ENCODE measurements around the gene ARID2.
A peak's percentile ranks its signal among the peaks of the same experiment; 100 is the strongest.

The ARID2 gene

DNA sequence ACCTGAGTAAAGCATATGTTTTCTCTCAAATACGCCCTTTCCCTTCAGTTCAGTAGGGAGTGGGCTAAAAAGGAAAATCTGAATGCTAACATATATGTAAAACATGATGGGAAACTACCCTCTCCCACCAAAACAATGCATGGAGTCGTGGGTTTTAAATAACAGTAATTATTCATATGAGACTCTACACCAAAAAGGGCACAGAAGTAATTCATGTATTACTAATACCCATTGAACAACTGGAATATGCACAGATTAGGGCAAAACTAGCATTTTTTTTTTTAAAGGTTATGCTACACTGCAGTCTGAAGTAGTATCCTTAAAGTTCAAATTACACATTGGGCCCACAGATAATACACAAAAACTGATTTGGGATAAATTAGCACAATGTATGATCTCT lies 8.1 kb upstream of the ARID2 start:
- DNase-seq (ENCODE audit: extremely low read depth, low read depth), result no peak
- TF ChIP-seq CTCF (IDR thresholded peaks at IDR 0.05; ENCODE audit: low read depth, low read length), result no peak

GRCh38 chr12:45721954-45722353 lies 7.6 kb upstream of the ARID2 start:
- no peak for DNase-seq (ENCODE audit: extremely low read depth, low read depth)
- no peak for TF ChIP-seq CTCF (IDR thresholded peaks at IDR 0.05; ENCODE audit: low read depth, low read length)

- DNase-seq (ENCODE audit: extremely low read depth, low read depth), result no peak
- TF ChIP-seq CTCF (IDR thresholded peaks at IDR 0.05; ENCODE audit: low read depth, low read length), result peak; percentile 73
Observed at GRCh38 chr12:45725631-45726602, 3.6 kb upstream of the ARID2 start.

GRCh38 chr12:45726603-45727300 lies 2.8 kb upstream of the ARID2 start:
- TF ChIP-seq CTCF (IDR thresholded peaks at IDR 0.05; ENCODE audit: low read depth, low read length), result no peak
- no peak for DNase-seq (ENCODE audit: extremely low read depth, low read depth)

DNA sequence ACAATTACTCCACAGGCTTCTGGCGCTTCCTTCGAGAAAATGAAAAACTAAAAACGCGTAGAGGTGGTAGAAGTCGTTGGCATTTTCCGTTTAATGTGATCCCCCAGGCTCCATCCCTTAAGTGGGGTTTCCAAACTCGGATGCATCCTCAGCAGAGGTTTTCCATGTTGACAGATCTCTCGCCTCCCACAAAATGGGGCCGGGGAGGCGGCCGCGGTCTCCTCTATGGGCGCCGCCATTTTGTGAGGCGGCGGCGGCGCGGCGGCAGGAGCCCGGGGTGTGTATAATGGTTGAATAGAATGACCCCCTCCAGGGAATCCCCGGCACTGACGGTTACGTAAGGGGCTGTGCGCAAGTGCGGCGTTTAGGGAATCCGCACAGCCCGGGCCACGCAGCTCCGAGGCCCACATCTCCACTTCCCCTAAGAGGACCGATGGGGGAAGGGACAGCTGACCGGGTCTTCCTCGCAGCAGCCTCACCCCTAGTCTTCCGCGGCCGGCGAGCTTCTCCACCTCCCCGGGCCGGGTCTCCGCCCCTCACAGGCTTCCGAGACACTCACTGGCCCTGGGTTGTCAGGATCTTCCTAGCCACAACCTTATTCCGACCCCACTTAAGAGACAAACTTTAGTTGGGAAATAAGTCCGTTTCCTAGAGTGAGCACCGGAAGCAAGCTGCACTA lies 2.1 kb upstream of the ARID2 start:
- no peak for TF ChIP-seq CTCF (IDR thresholded peaks at IDR 0.05; ENCODE audit: low read depth, low read length)
- DNase-seq (ENCODE audit: extremely low read depth, low read depth), result peak; percentile 96

DNA sequence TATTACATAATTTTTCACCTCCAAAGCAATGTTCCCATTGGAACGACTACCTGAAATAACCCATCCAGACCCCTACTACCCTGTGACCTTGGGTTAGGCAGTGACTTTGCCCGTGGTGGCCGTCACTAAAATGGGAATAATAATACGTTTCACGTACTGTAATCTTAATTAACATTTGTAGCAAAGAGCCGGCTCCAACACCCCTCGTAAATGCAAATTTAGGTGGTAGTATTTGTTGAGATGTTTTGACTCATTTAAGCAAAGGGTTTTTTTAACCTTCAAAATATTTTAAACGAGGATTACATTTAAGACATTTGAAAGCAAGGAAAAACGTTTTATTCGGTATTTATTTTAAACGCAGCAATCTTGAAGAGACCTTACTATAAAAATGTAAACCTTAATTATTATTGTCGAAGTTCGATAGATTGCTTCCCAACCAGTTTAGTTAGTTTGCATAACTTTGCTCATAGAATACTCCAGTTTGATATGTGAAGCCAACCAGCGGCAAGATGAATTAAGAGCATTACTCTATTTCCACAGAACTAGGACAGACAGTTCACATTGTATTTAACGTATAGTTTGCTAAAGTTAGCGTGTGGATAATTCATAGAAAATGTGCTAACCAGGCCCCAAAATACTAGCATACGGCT lies 1.4 kb upstream of the ARID2 start:
- no peak for DNase-seq (ENCODE audit: extremely low read depth, low read depth)
- no peak for TF ChIP-seq CTCF (IDR thresholded peaks at IDR 0.05; ENCODE audit: low read depth, low read length)

All from AG09319 (cell line).